GM12878 (cell line): ENCODE results near the gene SLC13A4. TPM values are rescaled to one million over a fixed set of nuclear protein-coding genes. Genes with fewer than 3 reads are reported as not detected.

ENCODE experiments used
- ATAC-seq: fragments of 200-7000 bp; cut with Tn5 transposase; 3 replicates; pipeline ENCODE4 v1.9.1; 2020; ENCODE audit warnings: mild to moderate bottlenecking, moderate library complexity
- BruUV-seq: library from RNA; stranded (reverse); fragments of 400-500 nt; replicated peaks from 2 replicates; lab custom pipeline; 2021; lab: Mats Ljungman, UMichigan
- CTCF ChIA-PET: fragments of 300-600 bp; sonication (Branson Sonifier 250); formaldehyde crosslinking; extraction: SDS; loops from one replicate; lab custom pipeline; 2021; ENCODE audit warnings: inconsistent platforms; lab: Yijun Ruan, JAX
- POLR2A ChIA-PET: fragments of 350-600 bp; formaldehyde crosslinking; extraction: SDS; loops from one replicate; lab custom pipeline; 2021; ENCODE audit warnings: inconsistent platforms; lab: Charles Lee
- RAD21 ChIA-PET: fragments of 300-600 bp; sonication (Branson Sonifier 250); formaldehyde crosslinking; loops from one replicate; lab custom pipeline; 2023; ENCODE audit warnings: antibody characterized with exemption; ENCODE audit not compliant: unreplicated experiment; lab: Charles Lee
- SMC1A ChIA-PET: fragments of 300-600 bp; sonication (Branson Sonifier 250); formaldehyde crosslinking; loops from one replicate; lab custom pipeline; 2023; ENCODE audit not compliant: unreplicated experiment, uncharacterized antibody; lab: Charles Lee
- DNase-seq: peaks from one replicate; pipeline ENCODE4 v3.0.0-alpha.2; 2011; ENCODE audit warnings: low read depth, low spot score
- FAIRE-seq: peaks from 3 replicates; lab custom pipeline; 2011; peaks lifted over from hg19 to GRCh38; lab: Jason Lieb, UNC
- H2AFZ ChIP-seq: 2 replicates; pipeline ENCODE4 v1.6.0; 2011; ENCODE audit warnings: low read depth, low read length, control low read depth; ENCODE audit not compliant: control insufficient read depth
- H3K27ac ChIP-seq: 2 replicates; pipeline ENCODE4 v1.5.1; 2011; ENCODE audit warnings: control low read depth; ENCODE audit not compliant: control insufficient read depth, insufficient read depth
- H3K27me3 ChIP-seq, 2 experiments: replicated peaks in 1 of 2; 2 replicates each; pipeline versions ENCODE4 v1.6.0 to v1.6.1; 2011; ENCODE audit warnings: low read length in 1 of 2; ENCODE audit not compliant: control insufficient read depth in 2 of 2, insufficient read depth in 2 of 2
- H3K36me3 ChIP-seq, 2 experiments: 2 replicates each; pipeline ENCODE4 v1.5.1; 2011; ENCODE audit warnings: low read length in 1 of 2; ENCODE audit not compliant: control insufficient read depth in 2 of 2, insufficient read depth in 2 of 2
- H3K4me1 ChIP-seq: 2 replicates; pipeline ENCODE4 v1.6.1; 2011; ENCODE audit warnings: mild to moderate bottlenecking, low read length, moderate library complexity, mixed read lengths; ENCODE audit not compliant: control insufficient read depth, insufficient read depth
- H3K4me2 ChIP-seq: 2 replicates; pipeline ENCODE4 v1.6.0; 2011; ENCODE audit warnings: control low read depth; ENCODE audit not compliant: control insufficient read depth, insufficient read depth
- H3K4me3 ChIP-seq: fragments of 200-600 bp; sonication (generic); 2 replicates; pipeline ENCODE4 v1.5.1; 2016
- H3K79me2 ChIP-seq: 2 replicates; pipeline ENCODE4 v1.6.0; 2011; ENCODE audit warnings: low read length; ENCODE audit not compliant: control insufficient read depth, insufficient read depth
- H3K9ac ChIP-seq: 2 replicates; pipeline ENCODE4 v1.8.0; 2011; ENCODE audit warnings: low read length, control low read depth, mixed read lengths; ENCODE audit not compliant: control insufficient read depth, insufficient read depth
- H3K9me3 ChIP-seq: replicated peaks from 3 replicates; pipeline ENCODE4 v1.5.1; 2011; ENCODE audit warnings: mild to moderate bottlenecking, low read length; ENCODE audit not compliant: control insufficient read depth, insufficient read depth
- H4K20me1 ChIP-seq: 2 replicates; pipeline ENCODE4 v1.6.0; 2011; ENCODE audit not compliant: control insufficient read depth, insufficient read depth
- ASH2L ChIP-seq: fragments of 300-600, 200-600 bp; sonication (generic); IDR thresholded peaks from 2 replicates; pipeline ENCODE4 v1.6.1; 2017; ENCODE audit warnings: low read depth, mild to moderate bottlenecking, borderline replicate concordance
- CBFB ChIP-seq: IDR thresholded peaks from 2 replicates; pipeline ENCODE4 v1.6.1; 2016; ENCODE audit warnings: antibody characterized with exemption, low read depth
- CHD1 ChIP-seq: IDR thresholded peaks from 2 replicates; pipeline ENCODE4 v1.6.1; 2012; ENCODE audit warnings: low read depth, low read length, improper control_type of control experiment
- NR2F1 ChIP-seq: fragments of 450-650 bp; conservative IDR thresholded peaks from 2 replicates; pipeline ENCODE4 v1.6.1; 2017; ENCODE audit warnings: mild to moderate bottlenecking
- POLR2AphosphoS2 ChIP-seq: IDR thresholded peaks from 2 replicates; pipeline ENCODE4 v1.6.1; 2011; ENCODE audit warnings: low read depth, mild to moderate bottlenecking, low read length, improper control_type of control experiment, moderate library complexity
- ZBTB4 ChIP-seq: fragments of 450-650 bp; formaldehyde crosslinking; IDR thresholded peaks from 2 replicates; pipeline ENCODE4 v1.4.0; 2022; ENCODE audit warnings: mild to moderate bottlenecking, moderate library complexity
- ZSCAN29 ChIP-seq: fragments of 450-650 bp; IDR thresholded peaks from 2 replicates; pipeline ENCODE4 v1.6.1; 2017; ENCODE audit warnings: mild to moderate bottlenecking, moderate library complexity
- WGBS: methylation state at CpG from one replicate; pipeline ENCODE4 v1.1.6; 2016; ENCODE audit warnings: low lambda C conversion rate; ENCODE audit not compliant: insufficient replicate concordance, insufficient coverage; ENCODE audit errors: missing lambda C conversion rate; 5-methylcytosine and 5-hydroxymethylcytosine counted together
- in situ Hi-C: fragments of 300-500 bp; cut with MboI; formaldehyde crosslinking; loops from 9 replicates; pipeline ENCODE4 v1.14.3; 2018; ENCODE audit warnings: mixed read lengths
- intact Hi-C: fragments of 100-400 bp; cut with micrococcal nuclease; formaldehyde crosslinking; loops from one replicate; pipeline ENCODE4 v1.14.2; 2022; ENCODE audit not compliant: unreplicated experiment
- polyA plus RNA-seq, 11 experiments: library from polyadenylated mRNA; depleted of rRNA in 4 of 11; unstranded in 6 of 11; stranded (reverse) in 5 of 11; fragments of >200 nt; fragmentation: Nextera tagmentation in 4 of 11; fragmentation: Illumina TruSeq in 1 of 11; extraction: Ambion mirVana in 4 of 11; extraction: Trizol in 1 of 11; gene quantifications; 1 replicate in 1 of 11; 2 replicates in 10 of 11; pipeline versions ENCODE4 v1.2.1 to v1.2.3, GENCODE V29; 2011 to 2016; ENCODE audit warnings: inconsistent platforms in 2 of 11, missing spikeins in 2 of 11, low read depth in 1 of 11
- total RNA-seq, 4 experiments: library from RNA; depleted of rRNA in 3 of 4; stranded (reverse); fragments of >200 nt in 3 of 4; fragmentation: Illumina TruSeq in 1 of 4; extraction: Trizol in 1 of 4; gene quantifications; 2 replicates each; pipeline versions ENCODE4 v1.2.1 to v1.2.3, GENCODE V29; 2013 to 2021

Gene SLC13A4
- total and polyA plus RNA-seq, 10 of the 15 experiments (the other 5 are each of a cell fraction or from before 2014, with no cell fraction given) = 0.14 to 0.23 (median 0.20) TPM; not detected in 7

GRCh38 chr7:135684136-135684535, 43.9 kb downstream of the SLC13A4 start:
- ATAC-seq (no peak), DNase-seq (no peak), FAIRE-seq (no peak)
- no peaks in the 10 kb centered on the region for H3K79me2 ChIP-seq
- no peak overlapping the region for H3K4me2 ChIP-seq
- H4K20me1 ChIP-seq = no peaks in the 10 kb centered on the region
- POLR2A ChIA-PET = no interaction called here
- CTCF ChIA-PET = interaction anchor here (0.5 to 7.3 kb wide), 4 partner anchors 11 to 367 kb away, joined by 3 to 55 read pairs (median 3); no protein-coding TSS in a partner anchor
- RAD21 ChIA-PET = no interaction called here
- TF ChIP-seq ZSCAN29 (no peak), POLR2AphosphoS2 (no peak), ZBTB4 (CRISPR knock-in tag) (no peak), CBFB (no peak), NR2F1 (no peak), CHD1 (no peak), ASH2L (no peak)
- H3K9me3 ChIP-seq = no peaks in the 10 kb centered on the region
- BruUV-seq = no TSS peak
- no peak overlapping the region for H3K9ac ChIP-seq
- WGBS = 65% methylated on average over 3 of the region's 3 CpGs
- in situ Hi-C loops = no loop called here
- no peak overlapping the region for H3K4me3 ChIP-seq
- SMC1A ChIA-PET = interaction anchor here (0.6 to 4.3 kb wide), 2 partner anchors 11 to 1046 kb away, joined by 3 to 18 read pairs; no protein-coding TSS in a partner anchor
- intact Hi-C loops = no loop called here
- no peaks in the 10 kb centered on the region; a peak in 1 of 4 replicates for H3K36me3 ChIP-seq
- no peak overlapping the region for H2AFZ ChIP-seq
- no peak overlapping the region for H3K27ac ChIP-seq
- no peaks in the 10 kb centered on the region for H3K27me3 ChIP-seq
- no peaks in the 10 kb centered on the region for H3K4me1 ChIP-seq
